Loucy (cell line): Measurements from ENCODE around the gene XPNPEP2.

ENCODE experiments used
- CTCF ChIP-seq: fragments of 200-600 bp; sonication (generic); conservative IDR thresholded peaks from 2 replicates; pipeline ENCODE4 v1.5.1; 2014; ENCODE audit warnings: mild to moderate bottlenecking, antibody characterized with exemption, low read length
- EZH2phosphoT487 ChIP-seq: fragments of 200-600 bp; IDR thresholded peaks from 2 replicates; pipeline ENCODE4 v1.6.1; 2018; ENCODE audit warnings: antibody characterized with exemption, mild to moderate bottlenecking, moderate library complexity, borderline replicate concordance

DNA sequence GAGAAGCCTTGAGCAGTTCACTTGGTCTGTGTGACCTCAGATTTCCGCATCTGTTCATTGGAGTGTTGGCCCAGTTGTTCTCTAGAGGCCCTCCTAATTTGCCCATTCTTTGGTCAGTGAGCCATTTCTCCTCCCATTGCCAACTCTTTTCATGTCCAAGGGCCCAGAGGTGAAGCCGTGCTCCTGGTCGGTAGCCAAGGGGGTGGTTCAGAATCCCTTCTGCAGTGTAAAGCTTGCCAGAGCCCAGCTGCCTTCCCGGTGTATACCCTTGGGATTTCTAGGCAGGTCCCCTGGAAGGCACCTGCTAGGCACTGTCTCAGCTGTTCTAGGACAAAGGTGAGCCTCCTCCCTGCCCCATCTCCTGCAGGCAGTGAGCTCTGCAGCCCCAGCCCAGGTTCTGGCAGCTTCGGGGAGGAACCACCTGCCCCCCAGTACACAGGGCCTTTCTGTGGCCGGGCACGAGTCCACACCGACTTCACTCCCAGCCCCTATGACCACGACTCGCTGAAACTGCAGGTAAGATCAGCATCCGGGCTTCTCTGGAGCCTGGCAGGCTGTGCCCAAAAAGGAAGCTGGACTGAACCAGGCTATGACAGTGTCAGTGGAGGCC lies 53.3 kb downstream of the XPNPEP2 start:
- TF ChIP-seq CTCF (no peak), EZH2phosphoT487 (no peak)
